NCI-H1436 (cell line): ENCODE results near the gene FARS2.
"Not testable (repeated sequence)": the region's sequence is repeated elsewhere in the genome, so short reads cannot be mapped to it uniquely, and the experiment has no call there.

Experiments
- DNase-seq: peaks from one replicate; lab custom pipeline; 2025; lab: John Stamatoyannopoulos, UW

Gene FARS2

DNA sequence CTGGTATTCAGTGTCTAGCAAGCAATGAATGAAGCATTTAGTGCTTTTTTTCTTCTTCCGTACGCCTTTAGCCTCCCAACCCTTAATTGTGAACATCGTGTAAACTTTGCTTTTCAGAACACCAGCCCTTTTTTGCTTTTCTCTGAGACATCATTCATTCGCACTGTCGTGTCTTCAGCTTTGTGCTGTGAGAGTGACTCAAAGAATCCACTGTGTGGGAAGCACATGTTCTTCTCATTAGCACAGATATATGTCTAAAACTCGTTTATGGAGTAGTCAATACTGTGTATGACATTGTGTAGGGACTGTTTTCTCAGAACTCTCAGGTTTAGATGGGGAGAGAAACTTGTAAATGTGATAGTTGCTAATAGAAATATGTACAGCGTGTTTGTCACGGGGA is 279.1 kb downstream of the FARS2 start:
- no peak for DNase-seq

- no peak for DNase-seq
Measured at GRCh38 chr6:5541025-5541424, 279.7 kb downstream of the FARS2 start.

DNA sequence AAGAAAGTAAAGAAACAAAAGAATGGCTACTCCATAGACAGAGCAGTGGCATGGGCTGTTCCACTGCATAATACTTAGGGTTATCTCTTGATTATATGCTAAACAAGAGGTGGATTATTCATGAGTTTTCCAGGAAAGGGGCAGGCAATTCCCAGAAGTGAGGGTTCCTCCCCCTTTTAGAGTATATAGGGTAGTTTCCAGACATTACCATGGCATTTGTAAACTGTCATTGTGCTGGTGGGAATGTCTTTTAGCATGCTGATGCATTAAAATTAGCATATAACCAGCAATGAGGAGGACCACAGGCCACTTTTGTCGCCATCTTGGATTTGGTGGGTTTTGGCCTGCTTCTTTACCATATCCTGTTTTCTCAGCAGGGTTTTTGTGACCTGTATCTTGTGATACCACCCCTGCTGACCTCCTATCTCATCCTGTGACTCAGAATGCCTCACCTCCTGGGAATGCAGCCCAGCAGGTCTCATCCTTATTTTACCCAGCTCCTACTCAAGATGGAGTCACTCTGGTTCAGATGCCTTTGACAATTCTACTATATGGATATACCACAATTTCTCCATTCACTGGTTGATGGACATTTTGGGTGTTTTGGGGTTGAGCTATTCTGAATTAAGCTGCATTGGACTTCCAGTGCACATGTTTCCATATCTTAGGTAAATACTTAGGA is 280.6 kb downstream of the FARS2 start:
- no peak for DNase-seq

- DNase-seq, result no peak
Measured at GRCh38 chr6:5547556-5547955, 286.2 kb downstream of the FARS2 start.

- no peak for DNase-seq
Measured at GRCh38 chr6:5550631-5551030, 289.3 kb downstream of the FARS2 start.

DNA sequence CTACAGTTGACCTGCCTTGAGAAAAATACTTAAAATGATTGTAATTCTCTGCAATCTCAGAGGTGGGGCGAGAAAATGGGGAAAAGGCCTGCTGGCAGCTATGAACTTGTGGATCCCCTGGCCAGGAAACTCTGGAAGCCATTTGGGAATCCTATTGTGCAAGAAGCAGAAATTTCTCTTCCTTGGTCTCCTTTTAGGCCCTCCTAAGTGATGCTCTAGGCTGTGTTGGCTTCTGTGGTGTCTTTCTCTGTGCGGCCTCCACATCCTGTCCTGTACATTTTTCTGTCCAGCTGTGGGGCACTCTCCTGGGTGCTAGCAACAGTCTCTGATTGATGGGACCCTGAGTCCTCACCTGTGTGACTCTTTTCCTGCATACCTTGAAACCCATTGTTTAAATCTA is 290.9 kb downstream of the FARS2 start:
- DNase-seq, result no peak

DNA sequence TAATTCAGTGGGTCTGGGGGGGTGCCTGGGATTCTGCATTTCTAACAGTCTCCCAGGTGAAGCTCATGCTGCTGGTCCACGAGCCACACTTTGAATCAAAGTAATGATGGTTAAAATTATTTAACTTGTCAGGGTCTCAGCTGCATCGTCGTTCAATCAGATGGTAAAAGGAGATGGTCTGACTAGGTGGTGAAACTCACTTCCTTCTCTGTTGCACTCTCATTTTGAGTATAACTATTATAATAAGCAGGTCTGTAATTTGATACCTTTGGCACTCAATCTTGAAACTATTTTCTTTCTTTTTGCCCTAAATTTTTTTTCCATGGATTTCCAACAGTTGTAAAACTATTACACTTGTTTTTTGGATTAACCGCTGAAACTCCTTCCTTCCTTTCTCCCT is 292.5 kb downstream of the FARS2 start:
- DNase-seq, result no peak

GRCh38 chr6:5554226-5554625 is 292.9 kb downstream of the FARS2 start:
- DNase-seq, result no peak

- DNase-seq, result no peak
Measured at GRCh38 chr6:5556011-5556410, 294.7 kb downstream of the FARS2 start.

- no peak for DNase-seq
Measured at GRCh38 chr6:5557506-5557905, 296.2 kb downstream of the FARS2 start.

DNA sequence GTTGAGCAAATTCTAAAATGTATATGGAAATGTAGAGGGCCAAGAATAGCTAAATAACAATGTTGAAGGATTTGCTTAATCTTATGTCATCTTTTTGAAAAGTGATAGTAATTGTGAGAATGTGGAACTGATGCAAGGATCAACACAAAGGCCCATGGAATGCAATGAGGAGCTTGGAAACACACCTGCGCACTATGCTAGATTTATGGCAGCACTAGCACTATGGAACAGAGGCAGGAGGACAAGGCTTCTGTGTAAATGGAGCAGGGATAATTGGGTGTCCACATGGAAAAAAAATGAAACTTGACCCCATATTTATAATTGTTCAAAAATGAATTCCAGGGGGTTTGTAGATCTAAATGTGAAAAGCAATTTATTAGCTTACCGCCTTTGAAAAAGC is 298.3 kb downstream of the FARS2 start:
- no peak for DNase-seq

- no peak for DNase-seq
Measured at GRCh38 chr6:5562277-5562676, 301.0 kb downstream of the FARS2 start.

GRCh38 chr6:5563086-5563485 is 301.8 kb downstream of the FARS2 start:
- no peak for DNase-seq

GRCh38 chr6:5564746-5565145 is 303.4 kb downstream of the FARS2 start:
- DNase-seq, result not testable (repeated sequence)

DNA sequence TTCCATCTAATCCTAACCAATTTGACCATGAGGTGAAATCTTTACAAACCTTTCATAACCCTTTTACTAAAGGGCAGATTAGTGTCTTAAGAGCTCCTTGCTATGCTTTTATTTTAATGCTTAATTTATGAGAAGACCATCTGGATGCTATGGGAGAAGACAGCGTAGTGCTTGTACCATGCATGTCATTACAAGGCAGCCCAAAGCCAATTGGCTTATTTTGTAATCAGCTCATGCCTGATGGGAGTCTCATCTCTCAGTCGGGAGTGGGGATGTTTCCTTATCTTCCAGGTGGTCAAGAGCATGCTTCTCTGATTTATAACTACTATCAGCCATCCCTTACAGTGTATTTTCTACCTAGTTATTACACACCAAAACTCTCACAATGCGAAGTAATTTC is 304.7 kb downstream of the FARS2 start:
- DNase-seq, result no peak

GRCh38 chr6:5566718-5567117 is 305.4 kb downstream of the FARS2 start:
- DNase-seq, result no peak

GRCh38 chr6:5567352-5567751 is 306.0 kb downstream of the FARS2 start:
- DNase-seq, result no peak

GRCh38 chr6:5567890-5568289 is 306.6 kb downstream of the FARS2 start:
- DNase-seq, result no peak

GRCh38 chr6:5569491-5569890 is 308.2 kb downstream of the FARS2 start:
- no peak for DNase-seq

GRCh38 chr6:5570641-5571040 is 309.3 kb downstream of the FARS2 start:
- no peak for DNase-seq

GRCh38 chr6:5580736-5581581 is 319.6 kb downstream of the FARS2 start:
- no peak for DNase-seq

DNA sequence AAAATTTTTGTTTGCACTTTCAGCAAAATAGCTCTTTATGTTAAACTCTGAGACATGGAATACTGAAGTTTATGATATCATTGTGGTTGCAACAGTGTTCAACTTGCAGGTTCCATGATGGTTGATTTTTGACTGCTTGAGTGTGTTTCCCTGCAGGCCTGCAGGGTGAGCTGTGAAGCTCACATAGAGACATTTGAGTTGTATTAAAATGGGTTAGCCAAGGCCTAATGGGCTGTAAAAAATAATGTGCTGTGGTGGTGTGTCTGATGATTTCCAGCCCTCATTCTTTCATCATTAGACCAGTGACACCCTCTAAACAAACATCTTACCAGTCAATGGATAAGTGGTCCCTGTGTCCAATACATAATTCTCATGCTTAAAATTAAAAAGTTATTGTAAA is 321.4 kb downstream of the FARS2 start:
- DNase-seq, result no peak

DNA sequence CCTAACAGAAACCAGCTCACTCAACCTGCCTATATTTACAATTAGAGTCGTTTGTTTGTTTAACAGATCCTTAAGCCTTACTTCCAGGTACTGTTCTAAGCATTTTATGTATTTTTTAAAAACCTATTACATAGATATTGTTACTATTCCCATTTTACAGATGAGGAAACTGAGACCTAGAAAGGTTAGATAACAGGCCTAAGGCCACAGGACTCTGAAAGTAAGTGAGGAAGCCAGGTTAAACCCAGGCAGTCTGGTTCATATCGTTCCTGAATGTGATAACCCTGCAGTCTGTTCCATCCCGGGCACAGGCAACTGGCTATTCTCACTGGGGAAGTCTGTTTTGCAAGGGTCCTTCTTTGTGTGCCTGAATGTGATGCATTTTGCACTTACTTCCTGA is 322.2 kb downstream of the FARS2 start:
- no peak for DNase-seq

DNA sequence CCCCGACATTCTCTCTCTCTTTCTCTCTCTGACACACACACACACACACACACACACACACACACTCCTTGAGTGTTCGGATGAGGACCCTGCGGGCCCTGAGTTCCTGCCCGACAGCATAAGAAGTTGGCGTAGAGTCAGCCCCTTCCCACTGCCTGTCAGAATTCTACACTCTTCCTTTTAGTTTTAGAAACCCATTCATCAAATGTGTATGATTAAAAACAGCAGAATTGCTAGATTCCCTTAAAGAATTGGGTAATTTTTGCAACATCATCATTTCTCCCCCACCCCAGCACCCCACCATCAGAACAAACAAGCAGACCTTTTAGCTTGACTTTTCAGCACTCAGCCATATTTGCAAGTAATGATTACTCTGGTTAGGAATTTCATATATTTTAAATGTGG is 322.8 kb downstream of the FARS2 start:
- DNase-seq, result no peak
